Activated B cell treated with CpG ODN at 0.5 μM for 24 hours (primary cell): ENCODE measurements around the gene MIS12. TPM values are rescaled to one million over a fixed set of nuclear protein-coding genes. Genes with fewer than 3 reads are reported as not detected.

Experiments
- ATAC-seq: fragments of 200-7000 bp; cut with Tn5 transposase; one replicate; pipeline ENCODE4 v1.10.0; 2021; ENCODE audit warnings: low read depth, mild to moderate bottlenecking, moderate library complexity
- CTCF ChIA-PET: fragments of 350-600 bp; sonication (Branson Sonifier 250); formaldehyde crosslinking; loops from one replicate; lab custom pipeline; 2021; ENCODE audit warnings: antibody characterized with exemption; lab: Charles Lee
- POLR2A ChIA-PET: fragments of 350-600 bp; sonication (Branson Sonifier 250); formaldehyde crosslinking; loops from one replicate; lab custom pipeline; 2021; ENCODE audit warnings: antibody characterized with exemption; lab: Charles Lee
- DNase-seq: peaks from one replicate; pipeline ENCODE4 v3.0.0; 2022
- H3K27ac Mint-ChIP-seq: one replicate; pipeline ENCODE4 v1.8.0; 2020; ENCODE audit warnings: mixed read lengths
- H3K27me3 Mint-ChIP-seq: one replicate; pipeline ENCODE4 v1.8.0; 2021; ENCODE audit warnings: mixed read lengths
- H3K36me3 Mint-ChIP-seq: one replicate; pipeline ENCODE4 v1.8.0; 2021; ENCODE audit warnings: low read depth, mixed read lengths
- H3K4me1 Mint-ChIP-seq: one replicate; pipeline ENCODE4 v1.8.0; 2021; ENCODE audit warnings: mixed read lengths
- H3K4me3 Mint-ChIP-seq: one replicate; pipeline ENCODE4 v1.8.0; 2020; ENCODE audit warnings: mild to moderate bottlenecking, mixed read lengths
- H3K9me3 Mint-ChIP-seq: one replicate; pipeline ENCODE4 v1.8.0; 2020; ENCODE audit warnings: mixed read lengths
- CTCF ChIP-seq: fragments of 200-600 bp; IDR thresholded peaks from one replicate; pipeline ENCODE4 v1.8.0; 2022; ENCODE audit warnings: antibody characterized with exemption, mild to moderate bottlenecking
- intact Hi-C: fragments of 100-400 bp; cut with micrococcal nuclease; formaldehyde crosslinking; loops from one replicate; pipeline ENCODE4 v1.15.1; 2024
- total RNA-seq: library from RNA; stranded (reverse); gene quantifications from 2 replicates; pipeline ENCODE4 v1.2.3, GENCODE V29; 2022

MIS12 gene
- total RNA-seq, 1 donor from 2014 or later, result 29.7 TPM

- no peak for TF ChIP-seq CTCF
- CTCF ChIA-PET, result interaction anchor here (1.6 kb wide), 1 partner anchor 13 kb away, joined by 3 read pairs; no protein-coding TSS in a partner anchor
- no peak for DNase-seq
- Mint-ChIP-seq H3K9me3 (no peaks in the 10 kb centered on the region), H3K4me1 (peaks cover 37% of the 10 kb centered on the region), H3K27ac (no peak overlapping the region), H3K36me3 (peaks cover 29% of the 10 kb centered on the region), H3K4me3 (peak overlapping the region; percentile 85), H3K27me3 (no peaks in the 10 kb centered on the region)
- ATAC-seq, result no peak
- intact Hi-C loops, result no loop called here
- POLR2A ChIA-PET, result interaction anchor here (1.8 to 5.0 kb wide), 2 partner anchors 18 to 29 kb away, joined by 11 to 78 read pairs; partner anchors contain the start of genes C1QBP, DERL2 and MIS12
Measured at GRCh38 chr17:5467416-5467815, 18.9 kb upstream of the MIS12 start.

- peak overlapping the region; percentile 85 for H3K4me3 Mint-ChIP-seq
- no peak for ATAC-seq
- no peak for DNase-seq
- POLR2A ChIA-PET, result interaction anchor here (0.6 to 5.0 kb wide), 6 partner anchors 17 to 276 kb away, joined by 3 to 78 read pairs (median 8); partner anchors contain the start of genes C1QBP, DERL2, MIS12 and NUP88
- intact Hi-C loops, result loop anchor here (2.0 kb wide), 2 partner anchors 29 to 277 kb away; partner anchors contain the start of genes C1QBP and ZNF594
- no peaks in the 10 kb centered on the region for H3K9me3 Mint-ChIP-seq
- H3K4me1 Mint-ChIP-seq, result peaks cover 37% of the 10 kb centered on the region
- H3K27me3 Mint-ChIP-seq, result no peaks in the 10 kb centered on the region
- H3K27ac Mint-ChIP-seq, result peak overlapping the region; percentile 47
- H3K36me3 Mint-ChIP-seq, result peaks cover 25% of the 10 kb centered on the region
- CTCF ChIA-PET, result interaction anchor here (1.6 kb wide), 1 partner anchor 14 kb away, joined by 3 read pairs; no protein-coding TSS in a partner anchor
- TF ChIP-seq CTCF, result no peak
Measured at GRCh38 chr17:5468075-5468473, 18.3 kb upstream of the MIS12 start.

- DNase-seq (no peak), ATAC-seq (no peak)
- H3K27me3 Mint-ChIP-seq, result no peaks in the 10 kb centered on the region
- peaks cover 50% of the 10 kb centered on the region for H3K36me3 Mint-ChIP-seq
- H3K27ac Mint-ChIP-seq, result no peak overlapping the region
- POLR2A ChIA-PET, result interaction anchor here (1.1 kb wide), 1 partner anchor 14 kb away, joined by 9 read pairs; the partner anchor contains the start of genes DERL2 and MIS12
- peaks cover 12% of the 10 kb centered on the region for H3K4me1 Mint-ChIP-seq
- no peak overlapping the region for H3K4me3 Mint-ChIP-seq
- intact Hi-C loops, result no loop called here
- no peak for TF ChIP-seq CTCF
- no peaks in the 10 kb centered on the region for H3K9me3 Mint-ChIP-seq
- CTCF ChIA-PET, result no interaction called here
Measured at GRCh38 chr17:5472511-5472910, 13.9 kb upstream of the MIS12 start.

- H3K4me1 Mint-ChIP-seq, result peaks cover 5% of the 10 kb centered on the region
- no peak for ATAC-seq
- no peak for TF ChIP-seq CTCF
- H3K36me3 Mint-ChIP-seq, result peaks cover 63% of the 10 kb centered on the region
- intact Hi-C loops, result no loop called here
- no peaks in the 10 kb centered on the region for H3K27me3 Mint-ChIP-seq
- H3K4me3 Mint-ChIP-seq, result no peak overlapping the region
- H3K27ac Mint-ChIP-seq, result no peak overlapping the region
- no peaks in the 10 kb centered on the region for H3K9me3 Mint-ChIP-seq
- no peak for DNase-seq
- CTCF ChIA-PET, result no interaction called here
- POLR2A ChIA-PET, result interaction anchor here (1.2 kb wide), 1 partner anchor 12 kb away, joined by 3 read pairs; the partner anchor contains the start of genes DERL2 and MIS12
Measured at GRCh38 chr17:5473906-5474305, 12.5 kb upstream of the MIS12 start.

- H3K4me3 Mint-ChIP-seq, result no peak overlapping the region
- no peaks in the 10 kb centered on the region for H3K9me3 Mint-ChIP-seq
- peaks cover 89% of the 10 kb centered on the region for H3K36me3 Mint-ChIP-seq
- H3K27me3 Mint-ChIP-seq, result no peaks in the 10 kb centered on the region
- ATAC-seq (no peak), DNase-seq (no peak)
- intact Hi-C loops, result no loop called here
- CTCF ChIA-PET, result no interaction called here
- no peak overlapping the region for H3K27ac Mint-ChIP-seq
- H3K4me1 Mint-ChIP-seq, result peaks cover 6% of the 10 kb centered on the region
- POLR2A ChIA-PET, result interaction anchor here (1.9 kb wide), 1 partner anchor 8 kb away, joined by 8 read pairs; the partner anchor contains the start of genes DERL2 and MIS12
- TF ChIP-seq CTCF, result no peak
Measured at GRCh38 chr17:5478992-5479391, 7.4 kb upstream of the MIS12 start.
